ENCODE results near the gene GLIPR1L2. TPM values are rescaled to one million over a fixed set of nuclear protein-coding genes. Genes with fewer than 3 reads are reported as not detected.

The GLIPR1L2 gene
- total RNA-seq, 1 donor from 2014 or later, result 0.68 TPM

DNA sequence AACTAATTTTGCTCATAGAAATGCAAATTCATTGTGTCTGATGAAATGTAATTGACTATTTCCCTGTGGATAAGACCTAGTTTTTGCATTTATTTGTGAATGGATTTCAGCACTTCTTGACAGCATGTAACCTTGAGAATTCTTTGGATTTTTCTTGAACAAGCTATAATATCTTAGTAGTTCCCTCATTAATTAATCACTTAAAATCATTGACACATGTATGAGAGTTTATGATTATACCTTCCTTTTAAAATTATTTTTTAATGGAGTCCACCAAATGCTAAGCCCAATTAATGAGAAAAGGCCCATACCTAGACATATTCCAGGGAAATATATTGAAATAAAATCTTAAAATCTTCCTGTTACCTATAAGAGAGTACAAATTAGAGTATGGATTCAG is 16.8 kb downstream of the GLIPR1L2 start:
- no peaks in the 10 kb centered on the region for H3K4me1 ChIP-seq
- H3K27ac ChIP-seq, result no peak overlapping the region
- no peak for ATAC-seq
- H3K36me3 ChIP-seq, result no peaks in the 10 kb centered on the region
- H3K27me3 ChIP-seq (ENCODE audit: low read depth), result no peaks in the 10 kb centered on the region
- H3K4me3 ChIP-seq, result no peak overlapping the region
- H3K9me3 ChIP-seq, result no peaks in the 10 kb centered on the region
- TF ChIP-seq, protein P1, sequence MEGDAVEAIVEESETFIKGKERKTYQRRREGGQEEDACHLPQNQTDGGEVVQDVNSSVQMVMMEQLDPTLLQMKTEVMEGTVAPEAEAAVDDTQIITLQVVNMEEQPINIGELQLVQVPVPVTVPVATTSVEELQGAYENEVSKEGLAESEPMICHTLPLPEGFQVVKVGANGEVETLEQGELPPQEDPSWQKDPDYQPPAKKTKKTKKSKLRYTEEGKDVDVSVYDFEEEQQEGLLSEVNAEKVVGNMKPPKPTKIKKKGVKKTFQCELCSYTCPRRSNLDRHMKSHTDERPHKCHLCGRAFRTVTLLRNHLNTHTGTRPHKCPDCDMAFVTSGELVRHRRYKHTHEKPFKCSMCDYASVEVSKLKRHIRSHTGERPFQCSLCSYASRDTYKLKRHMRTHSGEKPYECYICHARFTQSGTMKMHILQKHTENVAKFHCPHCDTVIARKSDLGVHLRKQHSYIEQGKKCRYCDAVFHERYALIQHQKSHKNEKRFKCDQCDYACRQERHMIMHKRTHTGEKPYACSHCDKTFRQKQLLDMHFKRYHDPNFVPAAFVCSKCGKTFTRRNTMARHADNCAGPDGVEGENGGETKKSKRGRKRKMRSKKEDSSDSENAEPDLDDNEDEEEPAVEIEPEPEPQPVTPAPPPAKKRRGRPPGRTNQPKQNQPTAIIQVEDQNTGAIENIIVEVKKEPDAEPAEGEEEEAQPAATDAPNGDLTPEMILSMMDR (IDR thresholded peaks at IDR 0.05), result no peak
- DNase-seq, result no peak
- intact Hi-C loops (cut with DNase I), result no loop called here

DNA sequence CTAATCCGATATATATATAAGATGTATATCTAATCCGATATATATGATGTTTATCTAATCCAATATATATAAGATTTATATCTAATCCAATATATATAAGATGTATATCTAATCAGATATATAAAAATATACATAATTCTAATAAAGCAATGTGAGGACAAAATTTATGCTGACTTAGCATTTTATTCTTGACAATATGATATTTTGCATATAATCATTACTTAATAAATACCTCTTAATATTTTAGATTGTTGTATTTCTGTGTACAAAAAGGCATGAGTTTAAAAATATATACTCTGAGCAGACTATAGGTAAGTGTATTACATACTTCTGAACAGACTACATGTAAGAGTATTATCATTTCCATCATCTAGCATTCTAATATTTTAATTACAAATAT is 18.9 kb downstream of the GLIPR1L2 start:
- Histone ChIP-seq H3K4me3 (no peak overlapping the region), H3K36me3 (no peaks in the 10 kb centered on the region), H3K9me3 (no peaks in the 10 kb centered on the region), H3K27ac (no peak overlapping the region), H3K4me1 (no peaks in the 10 kb centered on the region), H3K27me3 (ENCODE audit: low read depth) (no peaks in the 10 kb centered on the region)
- intact Hi-C loops (cut with DNase I), result no loop called here
- ATAC-seq, result no peak
- TF ChIP-seq, protein P1 (IDR thresholded peaks at IDR 0.05), result no peak
- DNase-seq, result no peak

DNA sequence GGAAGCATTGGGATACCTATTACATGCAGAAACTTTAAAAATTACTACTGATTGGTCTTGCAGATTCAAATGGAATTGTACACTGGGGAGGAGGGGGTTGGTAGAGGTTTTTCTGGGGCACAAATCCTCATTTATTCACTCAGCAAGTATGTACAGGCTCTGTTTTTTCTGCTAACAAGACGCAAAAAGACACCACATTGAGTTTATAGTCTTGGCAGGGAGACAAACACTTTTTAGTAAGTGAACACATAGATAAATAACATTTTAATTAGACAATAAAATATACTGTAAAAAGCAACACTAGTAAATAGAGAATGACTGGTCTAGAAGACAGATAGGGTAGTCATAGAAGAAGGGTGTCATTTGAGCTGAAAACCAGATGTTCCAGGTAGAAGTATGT is 23.8 kb downstream of the GLIPR1L2 start:
- no peaks in the 10 kb centered on the region for H3K9me3 ChIP-seq
- H3K27ac ChIP-seq, result no peak overlapping the region
- TF ChIP-seq, protein P1 (IDR thresholded peaks at IDR 0.05), result no peak
- intact Hi-C loops (cut with DNase I), result no loop called here
- no peaks in the 10 kb centered on the region for H3K27me3 ChIP-seq (ENCODE audit: low read depth)
- DNase-seq (no peak), ATAC-seq (no peak)
- no peak overlapping the region for H3K4me3 ChIP-seq
- H3K36me3 ChIP-seq, result no peaks in the 10 kb centered on the region
- H3K4me1 ChIP-seq, result no peaks in the 10 kb centered on the region

DNA sequence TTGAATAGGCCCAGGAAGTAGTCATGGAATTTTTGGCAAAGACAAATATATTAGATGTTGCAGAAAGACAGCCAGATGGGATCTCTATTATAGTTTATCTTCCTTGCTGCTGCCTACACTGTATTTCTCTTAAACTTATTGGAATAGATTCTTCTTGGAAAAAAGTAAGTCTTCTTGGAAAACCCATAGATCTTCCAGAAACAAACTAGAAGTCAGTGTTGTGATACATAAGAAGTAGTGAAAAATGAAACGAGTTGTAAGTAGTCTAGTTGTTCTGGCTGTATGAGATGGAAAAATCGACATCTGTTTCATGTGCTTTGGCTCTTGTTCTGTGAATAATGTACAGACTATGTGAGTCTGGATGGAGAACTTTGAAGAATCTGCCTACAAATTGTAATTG is 29.0 kb downstream of the GLIPR1L2 start:
- ATAC-seq (no peak), DNase-seq (no peak)
- intact Hi-C loops (cut with DNase I), result no loop called here
- Histone ChIP-seq H3K27ac (no peak overlapping the region), H3K4me3 (no peak overlapping the region), H3K36me3 (no peaks in the 10 kb centered on the region), H3K9me3 (no peaks in the 10 kb centered on the region), H3K4me1 (no peaks in the 10 kb centered on the region), H3K27me3 (ENCODE audit: low read depth) (no peaks in the 10 kb centered on the region)
- TF ChIP-seq, protein P1 (IDR thresholded peaks at IDR 0.05), result no peak

DNA sequence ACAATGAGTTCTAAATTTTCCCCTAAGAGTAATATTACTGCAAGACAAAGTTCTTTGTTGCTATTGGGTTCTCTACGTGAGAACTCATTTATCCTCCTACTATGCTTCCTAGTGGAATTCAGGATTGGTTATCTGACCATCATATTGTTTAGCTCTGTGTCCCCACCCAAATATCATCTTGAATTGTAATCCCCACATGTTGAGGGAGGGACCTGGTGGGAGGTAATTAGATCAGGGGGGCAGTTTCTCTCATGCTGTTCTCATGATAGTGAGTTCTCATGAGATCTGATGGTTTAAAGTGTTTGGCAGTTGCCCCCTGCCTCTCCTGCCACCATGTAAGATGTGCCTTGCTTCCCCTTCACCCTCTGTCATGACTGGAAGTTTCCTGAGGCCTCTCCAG is 36.6 kb downstream of the GLIPR1L2 start:
- H3K4me1 ChIP-seq, result no peaks in the 10 kb centered on the region
- TF ChIP-seq, protein P1 (IDR thresholded peaks at IDR 0.05), result no peak
- H3K36me3 ChIP-seq, result no peaks in the 10 kb centered on the region
- H3K4me3 ChIP-seq, result no peak overlapping the region
- no peak overlapping the region for H3K27ac ChIP-seq
- ATAC-seq, result no peak
- intact Hi-C loops (cut with DNase I), result no loop called here
- no peak for DNase-seq
- peaks cover 20% of the 10 kb centered on the region for H3K9me3 ChIP-seq
- H3K27me3 ChIP-seq (ENCODE audit: low read depth), result no peaks in the 10 kb centered on the region

DNA sequence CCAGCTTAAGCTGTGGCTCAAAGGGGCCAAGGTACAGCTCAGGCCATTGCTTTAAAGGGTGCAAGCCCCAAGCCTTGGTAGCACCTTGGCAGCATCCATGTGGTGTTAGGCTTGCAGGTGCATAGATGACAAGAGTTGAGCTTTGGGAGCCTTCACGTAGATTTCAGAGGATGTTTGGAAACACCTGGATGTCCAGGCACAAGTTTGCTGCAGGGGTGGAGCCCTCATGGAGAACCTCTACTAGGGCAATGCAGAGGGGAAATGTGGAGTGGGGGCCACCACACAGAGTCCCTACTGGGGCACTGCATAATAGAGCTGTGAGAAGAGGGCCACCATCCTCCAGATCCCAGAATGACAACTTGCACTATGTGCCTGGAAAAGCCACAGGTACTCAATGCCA is 37.9 kb downstream of the GLIPR1L2 start:
- no peak overlapping the region for H3K27ac ChIP-seq
- TF ChIP-seq, protein P1 (IDR thresholded peaks at IDR 0.05), result no peak
- H3K4me1 ChIP-seq, result no peaks in the 10 kb centered on the region
- H3K9me3 ChIP-seq, result peaks cover 20% of the 10 kb centered on the region
- no peak for ATAC-seq
- no peaks in the 10 kb centered on the region for H3K27me3 ChIP-seq (ENCODE audit: low read depth)
- no peak overlapping the region for H3K4me3 ChIP-seq
- H3K36me3 ChIP-seq, result no peaks in the 10 kb centered on the region
- DNase-seq, result no peak
- intact Hi-C loops (cut with DNase I), result no loop called here

All from lower lobe of right lung (tissue), 2 donors.